BLaER1 (cell line): Measurements from ENCODE around the gene TENM4.

Source experiments
- H3K27ac ChIP-seq: shearing (Covaris generic); formaldehyde crosslinking; 2 replicates; pipeline ENCODE4 v1.8.1; 2022
- H3K27me3 ChIP-seq: shearing (Covaris generic); formaldehyde crosslinking; 2 replicates; pipeline ENCODE4 v1.8.1; 2022
- H3K36me3 ChIP-seq: shearing (Covaris generic); formaldehyde crosslinking; 2 replicates; pipeline ENCODE4 v1.8.1; 2022
- H3K4me1 ChIP-seq: shearing (Covaris generic); formaldehyde crosslinking; 2 replicates; pipeline ENCODE4 v1.8.1; 2022
- H3K4me2 ChIP-seq: shearing (Covaris generic); formaldehyde crosslinking; 2 replicates; pipeline ENCODE4 v1.8.1; 2022
- H3K4me3 ChIP-seq: shearing (Covaris generic); formaldehyde crosslinking; 2 replicates; pipeline ENCODE4 v1.8.1; 2022
- H3K9ac ChIP-seq: shearing (Covaris generic); formaldehyde crosslinking; 2 replicates; pipeline ENCODE4 v1.8.1; 2022
- H3K9me3 ChIP-seq: shearing (Covaris generic); formaldehyde crosslinking; 2 replicates; pipeline ENCODE4 v1.8.1; 2022
- H4K20me1 ChIP-seq: shearing (Covaris generic); formaldehyde crosslinking; 2 replicates; pipeline ENCODE4 v1.8.1; 2022
- Cebpa-rat ChIP-seq: shearing (Covaris generic); IDR thresholded peaks from 2 replicates; pipeline ENCODE4 v1.8.1; 2022

Gene TENM4

GRCh38 chr11:78744202-78744601 is 696.6 kb downstream of the TENM4 start:
- Histone ChIP-seq H3K9me3 (no peaks in the 10 kb centered on the region), H3K4me3 (no peak overlapping the region), H3K4me1 (peaks cover under 1% of the 10 kb centered on the region; the same call in 1 of the 2 replicates), H3K9ac (no peak overlapping the region), H3K4me2 (no peak overlapping the region), H3K27ac (no peak overlapping the region), H3K36me3 (peaks cover 17% of the 10 kb centered on the region; the same call in 1 of the 2 replicates), H3K27me3 (no peaks in the 10 kb centered on the region), H4K20me1 (no peaks in the 10 kb centered on the region)
- TF ChIP-seq Cebpa-rat = no peak

- no peak overlapping the region for H3K4me3 ChIP-seq
- no peaks in the 10 kb centered on the region for H3K4me1 ChIP-seq
- no peaks in the 10 kb centered on the region for H3K9me3 ChIP-seq
- no peak overlapping the region for H3K9ac ChIP-seq
- no peaks in the 10 kb centered on the region for H3K27me3 ChIP-seq
- no peak overlapping the region for H3K4me2 ChIP-seq
- H3K27ac ChIP-seq = no peak overlapping the region
- peaks cover 21% of the 10 kb centered on the region; the same call in 1 of the 2 replicates for H3K36me3 ChIP-seq
- TF ChIP-seq Cebpa-rat = no peak
- no peaks in the 10 kb centered on the region for H4K20me1 ChIP-seq
Observed at GRCh38 chr11:78742430-78742829, 698.4 kb downstream of the TENM4 start.

GRCh38 chr11:78741741-78742140 is 699.1 kb downstream of the TENM4 start:
- Histone ChIP-seq H3K4me3 (no peak overlapping the region), H4K20me1 (no peaks in the 10 kb centered on the region), H3K9me3 (no peaks in the 10 kb centered on the region), H3K36me3 (peaks cover 14% of the 10 kb centered on the region; the same call in 1 of the 2 replicates), H3K4me2 (no peak overlapping the region), H3K4me1 (no peaks in the 10 kb centered on the region), H3K27ac (no peak overlapping the region), H3K9ac (no peak overlapping the region), H3K27me3 (no peaks in the 10 kb centered on the region)
- no peak for TF ChIP-seq Cebpa-rat

GRCh38 chr11:78740199-78741071 is 700.4 kb downstream of the TENM4 start:
- no peaks in the 10 kb centered on the region for H3K9me3 ChIP-seq
- H3K4me1 ChIP-seq = no peaks in the 10 kb centered on the region
- no peak overlapping the region for H3K9ac ChIP-seq
- H3K4me3 ChIP-seq = no peak overlapping the region
- H3K27ac ChIP-seq = no peak overlapping the region
- no peak overlapping the region for H3K4me2 ChIP-seq
- TF ChIP-seq Cebpa-rat = no peak
- H3K27me3 ChIP-seq = no peaks in the 10 kb centered on the region
- peaks cover 5% of the 10 kb centered on the region; the same call in 1 of the 2 replicates for H3K36me3 ChIP-seq
- H4K20me1 ChIP-seq = no peaks in the 10 kb centered on the region

GRCh38 chr11:78737891-78738290 is 702.9 kb downstream of the TENM4 start:
- Histone ChIP-seq H3K4me1 (no peaks in the 10 kb centered on the region), H3K9ac (no peak overlapping the region), H3K36me3 (peaks cover 5% of the 10 kb centered on the region; the same call in 1 of the 2 replicates), H4K20me1 (no peaks in the 10 kb centered on the region), H3K27me3 (no peaks in the 10 kb centered on the region), H3K4me2 (no peak overlapping the region), H3K27ac (no peak overlapping the region), H3K9me3 (no peaks in the 10 kb centered on the region), H3K4me3 (no peak overlapping the region)
- no peak for TF ChIP-seq Cebpa-rat

- H3K9ac ChIP-seq = no peak overlapping the region
- H3K4me3 ChIP-seq = no peak overlapping the region
- no peak for TF ChIP-seq Cebpa-rat
- H3K4me2 ChIP-seq = no peak overlapping the region
- H3K27ac ChIP-seq = no peak overlapping the region
- H3K27me3 ChIP-seq = no peaks in the 10 kb centered on the region
- H3K9me3 ChIP-seq = no peaks in the 10 kb centered on the region
- H4K20me1 ChIP-seq = no peaks in the 10 kb centered on the region
- peaks cover 5% of the 10 kb centered on the region; the same call in 1 of the 2 replicates for H3K36me3 ChIP-seq
- no peaks in the 10 kb centered on the region for H3K4me1 ChIP-seq
Observed at GRCh38 chr11:78737301-78737700, 703.5 kb downstream of the TENM4 start.

- Histone ChIP-seq H3K36me3 (peaks cover 11% of the 10 kb centered on the region; the same call in 1 of the 2 replicates), H4K20me1 (no peaks in the 10 kb centered on the region), H3K4me1 (no peaks in the 10 kb centered on the region), H3K9ac (no peak overlapping the region), H3K9me3 (no peaks in the 10 kb centered on the region), H3K27me3 (no peaks in the 10 kb centered on the region), H3K27ac (no peak overlapping the region), H3K4me2 (no peak overlapping the region), H3K4me3 (no peak overlapping the region)
- no peak for TF ChIP-seq Cebpa-rat
Observed at GRCh38 chr11:78735711-78736110, 705.1 kb downstream of the TENM4 start.

GRCh38 chr11:78733031-78733430 is 707.8 kb downstream of the TENM4 start:
- H3K9me3 ChIP-seq = no peaks in the 10 kb centered on the region
- H3K4me1 ChIP-seq = no peaks in the 10 kb centered on the region
- H3K4me3 ChIP-seq = no peak overlapping the region
- H3K9ac ChIP-seq = no peak overlapping the region
- H3K36me3 ChIP-seq = peaks cover 24% of the 10 kb centered on the region; the same call in 1 of the 2 replicates
- TF ChIP-seq Cebpa-rat = no peak
- no peak overlapping the region for H3K4me2 ChIP-seq
- no peaks in the 10 kb centered on the region for H3K27me3 ChIP-seq
- H3K27ac ChIP-seq = no peak overlapping the region
- no peaks in the 10 kb centered on the region for H4K20me1 ChIP-seq

- Histone ChIP-seq H3K27ac (no peak overlapping the region), H3K9ac (no peak overlapping the region), H3K4me1 (no peaks in the 10 kb centered on the region), H3K27me3 (no peaks in the 10 kb centered on the region), H3K4me2 (no peak overlapping the region), H3K4me3 (no peak overlapping the region), H3K36me3 (peaks cover 23% of the 10 kb centered on the region; the same call in 1 of the 2 replicates), H3K9me3 (no peaks in the 10 kb centered on the region), H4K20me1 (no peaks in the 10 kb centered on the region)
- no peak for TF ChIP-seq Cebpa-rat
Observed at GRCh38 chr11:78732246-78732645, 708.6 kb downstream of the TENM4 start.

- Histone ChIP-seq H3K27ac (no peak overlapping the region), H3K4me3 (no peak overlapping the region), H3K9ac (no peak overlapping the region), H3K27me3 (no peaks in the 10 kb centered on the region), H4K20me1 (no peaks in the 10 kb centered on the region), H3K4me1 (no peaks in the 10 kb centered on the region), H3K36me3 (peaks cover 32% of the 10 kb centered on the region; the same call in 1 of the 2 replicates), H3K9me3 (no peaks in the 10 kb centered on the region), H3K4me2 (no peak overlapping the region)
- no peak for TF ChIP-seq Cebpa-rat
Observed at GRCh38 chr11:78731027-78731426, 709.8 kb downstream of the TENM4 start.
